ENCODE measurements around the gene PHACTR1.

Gene PHACTR1

GRCh38 chr6:12806796-12807195, 90.2 kb downstream of the PHACTR1 start:
- DNase-seq (ENCODE audit: low read depth) = no peak
- no peak for TF ChIP-seq CTCF (IDR thresholded peaks at IDR 0.05; ENCODE audit: insufficient read depth, low read depth, low read length, missing control alignments)
- no peak overlapping the region for H3K4me3 ChIP-seq (ENCODE audit: low read depth, low read length)

DNA sequence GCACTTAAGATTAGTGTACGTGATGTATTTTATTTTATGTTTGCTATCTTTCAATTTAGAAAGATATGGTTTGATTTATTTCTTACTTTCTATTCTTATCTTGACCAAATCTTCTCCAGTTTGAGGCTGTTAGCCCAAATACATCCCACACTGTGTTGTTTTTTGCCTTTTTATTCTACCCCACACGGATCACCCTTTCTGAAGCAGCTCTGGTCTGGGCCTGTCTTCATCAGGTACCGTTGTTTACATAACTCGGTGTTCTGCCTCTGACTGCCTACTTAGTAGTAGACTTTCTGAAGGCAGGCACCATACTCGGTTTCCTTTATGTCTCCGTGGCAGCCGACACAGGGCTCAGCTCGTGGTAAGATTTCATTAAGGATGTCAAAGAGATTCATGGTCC, 95.0 kb downstream of the PHACTR1 start:
- no peak for TF ChIP-seq CTCF (IDR thresholded peaks at IDR 0.05; ENCODE audit: insufficient read depth, low read depth, low read length, missing control alignments)
- no peak for DNase-seq (ENCODE audit: low read depth)

GRCh38 chr6:12813321-12813720, 96.8 kb downstream of the PHACTR1 start:
- no peak for TF ChIP-seq CTCF (IDR thresholded peaks at IDR 0.05; ENCODE audit: insufficient read depth, low read depth, low read length, missing control alignments)
- DNase-seq (ENCODE audit: low read depth) = no peak
- no peak overlapping the region for H3K4me3 ChIP-seq (ENCODE audit: low read depth, low read length)

More for the DNA sequence above, 95.0 kb downstream of the PHACTR1 start:
- no peak overlapping the region for H3K4me3 ChIP-seq (ENCODE audit: low read depth, low read length)

DNA sequence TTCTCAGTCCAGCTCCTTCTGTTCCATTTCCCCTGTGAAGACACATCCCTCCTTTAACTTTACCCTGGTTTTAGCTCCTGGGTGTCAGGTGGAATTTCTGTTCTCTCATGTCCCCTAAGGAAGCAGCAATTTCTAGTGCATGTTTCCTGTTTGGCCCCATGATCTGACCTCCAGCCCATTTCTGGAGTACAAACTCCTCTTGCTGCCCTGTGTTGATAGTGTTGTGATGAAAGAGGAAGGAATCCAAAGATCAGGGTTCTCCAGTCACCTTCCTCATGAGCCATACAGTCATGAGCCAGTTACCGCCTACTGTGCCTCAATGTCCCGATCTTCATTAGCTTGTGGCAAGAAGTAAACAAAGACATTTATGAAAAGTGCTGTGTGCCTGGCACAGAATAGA, 97.4 kb downstream of the PHACTR1 start:
- no peak for TF ChIP-seq CTCF (IDR thresholded peaks at IDR 0.05; ENCODE audit: insufficient read depth, low read depth, low read length, missing control alignments)
- no peak overlapping the region for H3K4me3 ChIP-seq (ENCODE audit: low read depth, low read length)
- DNase-seq (ENCODE audit: low read depth) = no peak

- H3K4me3 ChIP-seq (ENCODE audit: low read depth, low read length) = no peak overlapping the region
- no peak for DNase-seq (ENCODE audit: low read depth)
- no peak for TF ChIP-seq CTCF (IDR thresholded peaks at IDR 0.05; ENCODE audit: insufficient read depth, low read depth, low read length, missing control alignments)
Measured at GRCh38 chr6:12815089-12815488, 98.5 kb downstream of the PHACTR1 start.

DNA sequence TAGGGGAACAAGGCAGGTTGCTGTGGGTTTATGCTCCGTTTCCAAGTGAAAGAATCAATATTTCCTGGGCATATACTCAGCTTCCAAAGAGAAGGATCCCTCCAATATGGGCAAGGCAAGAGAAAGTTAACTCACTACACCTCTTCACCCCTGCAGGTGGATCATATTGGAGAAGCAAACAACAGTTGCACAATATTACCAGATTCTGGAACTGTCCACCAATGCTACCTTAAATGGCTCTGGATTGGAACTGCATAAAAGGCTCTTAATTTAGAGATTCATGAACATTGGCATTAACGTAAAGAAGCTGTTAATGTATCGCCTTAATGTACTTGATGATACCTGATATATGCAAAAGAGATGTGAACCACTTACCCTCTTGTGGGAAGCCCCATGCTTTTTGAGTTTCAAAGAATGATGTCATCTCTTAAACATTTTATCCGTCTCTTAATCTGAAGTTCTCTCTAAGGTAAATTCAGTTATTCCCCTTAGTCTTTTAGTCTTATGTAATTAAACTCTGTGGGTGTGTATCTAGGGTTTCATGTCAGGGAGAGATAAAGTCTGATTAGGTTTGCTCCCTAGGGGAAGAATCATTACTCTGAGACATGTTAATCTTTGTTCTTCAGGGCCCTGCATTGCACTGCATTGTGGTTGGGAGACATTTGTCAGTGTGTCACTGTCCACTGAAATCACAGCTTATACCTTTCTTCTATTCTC, 99.5 kb downstream of the PHACTR1 start:
- DNase-seq (ENCODE audit: low read depth) = no peak
- no peak overlapping the region for H3K4me3 ChIP-seq (ENCODE audit: low read depth, low read length)
- no peak for TF ChIP-seq CTCF (IDR thresholded peaks at IDR 0.05; ENCODE audit: insufficient read depth, low read depth, low read length, missing control alignments)

GRCh38 chr6:12818324-12818723, 101.8 kb downstream of the PHACTR1 start:
- no peak overlapping the region for H3K4me3 ChIP-seq (ENCODE audit: low read depth, low read length)
- TF ChIP-seq CTCF (IDR thresholded peaks at IDR 0.05; ENCODE audit: insufficient read depth, low read depth, low read length, missing control alignments) = no peak
- no peak for DNase-seq (ENCODE audit: low read depth)

Data from GM12865 (cell line).